K562 treated with DMSO at 1 percent for 24 hours (cell line): ENCODE measurements around the gene FGF13. TPM values are rescaled to one million over a fixed set of nuclear protein-coding genes. Genes with fewer than 3 reads are reported as not detected.

Experiments
- total RNA-seq: library from RNA; unstranded; fragments of 300-600 nt; gene quantifications from 2 replicates; pipeline ENCODE4 v1.2.3, GENCODE V29; 2022; ENCODE audit warnings: low read depth; ENCODE audit not compliant: insufficient read depth

Gene FGF13
- total RNA-seq, result 28.6 and 33.1 TPM in 2 replicates

DNA sequence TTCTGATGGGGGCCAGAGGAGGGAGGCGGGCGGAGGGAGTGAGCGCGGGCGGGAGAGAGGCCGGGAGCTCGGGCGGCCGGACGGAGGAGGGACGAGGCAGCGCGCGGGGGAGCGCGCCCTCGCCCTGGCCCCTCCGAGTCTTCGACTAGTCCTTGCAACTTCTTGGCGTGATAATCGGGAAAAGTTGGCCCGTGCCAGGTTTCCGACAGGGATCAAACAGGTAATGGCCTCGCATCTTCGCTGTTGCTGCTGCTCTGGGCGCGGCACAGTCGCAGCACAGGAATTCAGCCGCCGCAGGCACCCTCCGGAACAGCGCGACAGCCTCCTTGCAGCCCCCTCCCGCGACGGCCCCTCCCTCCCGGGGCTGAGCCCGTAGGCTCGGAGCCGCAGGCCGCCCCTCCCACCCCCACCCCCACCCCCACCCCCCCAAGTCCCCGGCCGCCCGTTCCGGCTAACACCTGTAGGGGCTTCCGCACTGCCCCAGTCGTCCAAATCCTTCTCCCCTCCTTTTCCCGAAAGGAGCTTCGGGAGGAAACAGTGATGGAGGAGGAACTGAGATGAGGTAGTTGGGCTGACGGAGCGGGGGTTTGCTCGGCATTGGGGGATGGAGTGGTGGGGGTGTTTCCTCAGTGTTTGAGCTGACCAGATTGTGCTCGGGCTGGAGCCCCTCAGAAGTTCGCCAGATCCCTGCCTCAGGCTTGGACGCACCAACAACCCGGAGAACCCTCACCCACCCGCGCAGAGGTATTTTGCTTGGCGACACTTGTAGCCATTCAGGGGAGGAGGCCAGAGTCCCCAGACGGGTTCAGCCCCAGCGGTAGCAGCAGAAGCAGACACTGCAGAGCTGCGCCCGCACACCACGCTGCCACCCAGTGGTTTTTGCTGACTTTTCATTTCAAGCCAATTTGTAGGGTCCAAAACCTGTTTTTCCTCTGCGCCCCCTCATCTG is at the start of gene FGF13:
TSS of gene FGF13 (minus strand) at position 319 of the 949 bp plus-strand sequence. CDS start 714 bp downstream, outside the sequence.

